Dermis microvascular lymphatic vessel endothelial cell (primary cell): Measurements from ENCODE around the gene LASP1. TPM values are rescaled to one million over a fixed set of nuclear protein-coding genes. Genes with fewer than 3 reads are reported as not detected.
A peak's percentile ranks its signal among the peaks of the same experiment; 100 is the strongest.

Source experiments
- DNase-seq, 2 donors: peaks; one replicate each; pipeline versions ENCODE4 v3.0.0 to v3.0.0-alpha.2; 2010; ENCODE audit warnings: low read depth in 2 of 2
- total RNA-seq: library from RNA; depleted of rRNA; stranded (reverse); fragments of >200 nt; gene quantifications from 2 replicates; pipeline ENCODE4 v1.2.1, GENCODE V29; 2014

LASP1 gene
- total RNA-seq, 1 donor from 2014 or later = 57.1 TPM

DNA sequence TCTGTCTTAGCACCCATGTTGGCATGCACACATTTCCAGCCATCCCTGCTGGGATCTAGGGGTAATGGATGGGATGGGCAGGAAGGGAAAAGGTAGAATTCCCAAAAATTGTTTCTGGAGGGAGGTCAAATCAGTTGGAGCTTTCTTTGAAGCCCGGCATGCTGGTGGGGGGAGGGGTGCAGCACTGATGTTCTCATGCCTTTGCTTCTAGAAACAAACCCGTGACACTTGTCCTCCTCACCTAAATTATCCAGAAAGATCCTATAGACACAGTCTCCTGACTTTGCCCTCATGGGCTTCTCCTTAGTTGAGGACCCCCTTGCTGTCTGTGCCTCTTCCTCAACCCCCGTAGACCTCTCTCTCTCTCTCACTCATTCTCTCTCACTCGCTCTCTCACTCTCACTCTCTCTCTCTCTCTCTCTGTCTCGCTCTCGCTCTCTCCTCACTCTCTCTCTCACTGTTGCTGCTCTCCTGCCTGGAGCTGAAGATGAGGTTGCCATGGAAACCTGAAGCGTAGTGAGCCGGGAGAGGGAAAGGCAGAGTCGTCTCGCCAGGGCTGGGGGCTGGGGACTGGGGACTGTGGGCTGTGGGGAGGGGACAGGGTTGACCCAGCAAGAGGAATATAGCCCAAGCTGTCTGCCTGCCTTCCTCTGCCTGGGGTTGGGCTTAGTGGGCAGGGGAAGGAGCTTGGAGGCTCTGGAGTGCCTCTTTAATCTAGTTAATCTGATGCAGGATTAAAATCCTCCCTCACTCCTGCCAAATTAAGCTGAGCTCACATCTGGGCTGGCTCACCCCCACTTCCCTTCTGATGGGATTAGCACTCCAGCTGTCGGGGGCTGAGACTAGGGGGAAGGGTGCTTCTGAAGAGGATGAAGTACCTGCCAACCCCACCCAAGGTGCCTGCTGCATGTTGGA, 16.1 kb downstream of the LASP1 start:
- no peak for DNase-seq

DNA sequence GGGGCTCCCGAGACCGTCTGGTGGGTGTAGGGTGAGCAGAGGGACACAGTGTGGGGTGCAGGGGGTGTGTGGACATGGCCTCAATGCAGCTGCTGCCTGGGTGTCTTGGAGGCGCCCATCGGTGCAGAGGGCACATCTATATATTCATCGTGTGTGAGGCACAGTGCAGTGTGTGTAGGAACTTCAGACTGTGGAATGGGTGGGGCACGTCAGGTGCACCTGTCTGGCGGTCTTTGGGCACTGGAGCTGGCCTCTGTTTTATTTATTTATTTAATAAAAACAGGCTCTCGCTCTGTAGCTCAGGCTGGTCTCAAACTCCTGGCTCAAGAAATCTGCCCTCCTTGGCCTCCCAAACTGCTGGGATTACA, 16.8 kb downstream of the LASP1 start:
- no peak for DNase-seq

DNA sequence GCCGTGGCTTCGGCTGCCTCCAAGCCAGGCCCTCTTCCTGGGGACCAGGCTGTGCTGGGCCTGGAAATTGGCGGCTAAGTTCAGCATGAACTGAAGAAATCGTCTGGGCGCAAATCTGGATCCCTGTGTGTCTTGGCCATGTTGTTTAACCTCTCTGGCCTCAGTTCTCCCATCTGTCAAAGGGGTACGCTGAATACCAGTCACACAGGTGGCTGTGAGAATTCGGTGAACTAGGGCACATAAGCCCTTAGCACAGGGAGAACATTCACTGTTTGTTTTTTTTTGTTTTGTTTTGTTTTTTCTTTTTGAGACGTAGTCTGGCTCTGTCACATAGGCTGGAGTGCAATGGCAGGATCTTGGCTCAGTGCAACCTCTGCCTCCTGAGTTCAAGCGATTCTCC, 19.0 kb downstream of the LASP1 start:
- no peak for DNase-seq

DNA sequence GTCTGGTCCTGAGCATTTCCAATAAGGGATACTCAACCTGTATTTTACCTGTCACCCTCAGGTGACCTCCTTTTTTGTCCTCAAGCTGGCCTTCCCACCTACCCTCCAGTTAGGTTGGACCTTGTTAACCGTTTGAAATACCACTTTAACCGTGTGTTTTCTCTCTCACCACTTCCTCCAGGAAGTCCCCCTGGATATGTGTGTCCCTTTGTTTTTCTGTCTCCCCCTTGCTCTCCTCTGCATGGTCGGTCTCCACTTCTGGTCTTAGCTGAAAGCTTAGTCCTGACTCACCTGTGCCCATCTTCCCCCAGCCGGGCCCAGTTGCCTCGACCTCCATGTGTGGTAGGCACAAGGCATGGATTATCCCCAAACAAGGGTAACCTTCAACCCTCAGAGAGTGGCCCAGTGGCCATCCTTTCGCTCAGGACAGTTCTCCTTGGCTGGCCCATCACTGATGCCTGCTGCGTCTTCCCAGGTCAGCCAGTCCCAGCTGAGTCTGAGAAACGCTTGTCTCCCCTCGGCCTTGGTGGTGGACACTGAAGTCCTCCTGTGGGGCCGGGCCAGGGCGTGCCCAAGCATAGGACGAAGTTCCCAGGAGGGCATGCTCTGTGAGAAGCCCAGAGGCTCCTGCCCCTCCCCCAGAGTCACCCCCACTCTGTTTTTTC, 20.0 kb downstream of the LASP1 start:
- no peak for DNase-seq

DNA sequence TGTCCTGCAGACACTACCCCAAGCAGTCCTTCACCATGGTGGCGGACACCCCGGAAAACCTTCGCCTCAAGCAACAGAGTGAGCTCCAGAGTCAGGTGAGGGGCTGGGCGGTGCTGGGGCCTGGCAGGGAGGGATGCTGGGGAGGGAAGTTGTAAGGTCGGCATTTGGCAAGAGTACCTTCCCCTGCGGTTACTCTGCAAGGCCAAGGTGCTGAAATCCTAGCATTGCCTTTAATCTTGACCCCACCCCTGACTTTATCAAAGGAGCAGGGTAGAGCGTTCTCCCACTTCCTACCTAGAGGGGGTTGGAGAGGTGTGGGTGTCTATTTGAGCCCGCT, 20.5 kb downstream of the LASP1 start:
- DNase-seq = no peak

DNA sequence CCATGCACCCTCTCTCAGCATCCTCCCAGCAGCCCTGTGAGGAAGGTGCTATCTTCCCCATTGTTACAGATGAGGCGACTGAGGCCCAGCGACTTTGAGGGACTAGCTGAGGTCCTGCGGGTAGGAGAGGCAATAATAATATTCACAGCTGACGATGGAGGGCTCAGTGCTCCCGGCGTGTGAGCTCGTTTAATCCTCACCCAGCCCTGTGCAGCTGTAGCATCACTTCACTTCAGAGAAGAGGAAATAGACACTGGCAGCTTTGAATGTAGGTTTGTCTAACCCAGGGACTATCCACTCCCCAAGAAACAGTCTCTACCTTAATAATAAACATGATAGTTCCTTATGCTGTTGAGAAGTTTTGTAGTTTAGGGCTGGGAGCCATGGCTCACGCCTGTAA, 21.6 kb downstream of the LASP1 start:
- no peak for DNase-seq

DNA sequence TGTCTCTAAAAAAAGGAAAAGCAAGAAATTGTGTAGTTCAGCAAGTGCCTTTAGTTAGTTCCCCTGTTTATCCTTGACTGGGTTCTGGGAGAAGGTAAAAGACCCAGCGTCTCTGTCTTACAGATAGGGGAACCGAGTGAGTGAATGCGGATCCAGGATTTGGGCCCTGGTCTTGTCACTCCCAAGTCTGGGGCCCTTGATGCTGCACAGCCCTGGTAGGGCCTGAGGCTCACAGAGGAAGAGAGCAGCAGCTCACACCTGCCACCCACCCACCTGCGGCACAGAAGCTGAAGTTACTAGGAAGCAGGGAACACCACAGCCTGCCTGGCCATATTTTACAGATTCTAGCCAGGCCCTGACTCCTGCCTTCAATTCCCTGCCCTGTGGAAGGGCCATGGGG, 22.2 kb downstream of the LASP1 start:
- no peak for DNase-seq

DNA sequence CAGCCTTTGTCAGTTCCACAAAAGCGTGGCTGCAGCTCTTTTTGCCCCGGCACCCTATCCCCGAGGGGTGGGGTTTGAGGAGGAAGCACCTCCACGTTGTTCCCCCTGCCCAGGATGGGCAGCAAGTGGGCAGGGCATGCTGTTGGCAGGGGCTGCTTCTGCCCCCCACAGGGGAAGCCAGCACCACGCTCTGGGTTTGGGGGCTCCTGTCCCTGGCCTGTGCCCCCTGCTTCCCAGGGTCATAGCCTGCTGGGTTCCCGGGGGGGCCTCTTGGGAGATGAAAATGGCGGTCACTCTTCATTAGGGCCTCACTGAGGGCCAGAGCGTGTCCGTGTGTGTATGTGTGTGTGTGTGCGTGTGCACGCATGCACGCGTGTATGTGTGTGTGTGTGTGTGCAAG, 22.8 kb downstream of the LASP1 start:
- DNase-seq = no peak

DNA sequence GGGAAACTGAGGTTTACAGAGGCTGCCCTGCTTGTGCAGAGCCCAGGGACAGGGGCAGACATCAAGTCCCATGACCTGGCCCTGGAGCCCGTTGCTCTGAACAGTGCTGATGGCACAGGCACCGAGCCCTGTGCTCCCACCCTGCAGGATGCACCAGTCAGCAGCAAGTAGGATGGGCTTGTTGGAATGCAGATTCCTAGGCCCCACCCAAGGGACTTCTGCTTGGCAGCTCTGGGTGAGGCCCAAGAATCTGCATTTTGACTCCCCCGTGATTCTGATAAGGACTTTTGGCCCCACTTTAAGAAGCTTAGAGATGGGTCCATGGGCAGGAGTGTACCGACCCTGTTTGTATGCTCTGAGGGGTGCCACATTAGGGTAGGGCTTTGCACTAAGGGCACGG, 23.3 kb downstream of the LASP1 start:
- no peak for DNase-seq

DNA sequence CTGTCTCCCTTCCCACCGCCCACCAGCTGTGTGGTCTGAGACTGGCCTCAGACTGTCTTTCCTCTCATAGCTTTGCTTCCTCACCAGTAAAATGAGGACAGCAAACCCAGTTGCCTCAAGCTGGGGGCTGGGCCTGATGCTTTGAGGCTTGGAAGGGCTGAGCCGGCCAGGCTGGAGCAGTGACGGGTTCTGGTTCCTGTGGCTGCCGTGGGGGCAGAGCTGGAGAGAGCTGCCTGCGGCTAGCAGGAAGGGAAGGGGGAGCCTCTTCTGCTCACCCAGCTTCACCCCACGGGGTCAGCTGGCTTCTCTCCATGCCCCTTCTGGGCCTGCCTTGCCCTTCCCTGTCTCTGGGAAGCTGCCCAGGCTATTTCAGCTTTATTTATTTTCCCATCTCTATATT, 23.7 kb downstream of the LASP1 start:
- peak in 1 of 2 donors; percentile 49 for DNase-seq

DNA sequence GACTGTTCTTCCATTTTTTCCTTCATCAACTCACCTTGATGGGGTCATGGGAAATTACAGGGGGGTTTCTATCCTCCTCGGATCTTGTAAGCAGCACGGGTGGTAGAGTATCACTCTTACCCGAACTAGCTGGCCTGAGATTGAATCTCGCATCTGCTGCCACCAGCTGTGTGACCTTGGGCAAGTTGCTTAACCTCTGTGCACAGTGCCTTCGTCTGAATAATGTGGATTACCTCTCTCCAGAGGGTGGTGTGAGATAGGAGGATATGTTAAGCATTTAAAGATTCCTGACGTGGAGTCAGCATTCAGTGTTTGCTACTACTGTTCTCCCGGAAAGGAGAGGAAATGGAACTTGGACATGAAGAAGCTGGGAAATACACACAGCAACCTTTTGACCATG, 24.4 kb downstream of the LASP1 start:
- DNase-seq = peak in 1 of 2 donors; percentile 37

DNA sequence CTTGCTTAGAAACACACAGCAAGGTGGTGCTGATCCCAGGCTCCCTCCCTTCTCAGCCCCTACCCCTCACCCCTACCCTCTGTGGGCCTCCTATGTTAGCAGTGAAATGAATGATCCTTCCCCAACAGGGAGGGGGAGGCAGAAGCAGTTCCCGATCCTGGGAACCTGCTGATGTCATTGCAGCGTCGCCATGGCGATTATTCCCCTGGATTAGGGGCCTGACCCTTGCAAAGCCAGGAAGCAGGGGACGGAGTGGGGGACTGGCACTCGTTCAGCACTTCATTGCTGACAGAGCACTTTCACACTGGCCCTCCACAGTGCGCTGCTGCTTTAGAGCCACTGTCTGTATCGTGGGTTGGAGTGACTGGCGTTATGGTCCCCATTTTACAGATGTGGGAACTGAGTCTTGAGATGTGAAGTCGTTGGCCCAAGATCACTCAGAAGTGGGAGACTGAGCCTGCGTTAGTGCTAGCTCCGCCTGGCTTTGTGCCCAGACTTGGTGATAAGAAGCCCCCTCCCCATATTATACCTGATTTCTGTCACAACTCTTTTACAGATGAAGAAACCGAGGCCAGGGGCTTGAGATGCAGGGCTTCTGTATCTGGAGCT, 26.6 kb downstream of the LASP1 start:
- peak; percentile 76 to 84 for DNase-seq

DNA sequence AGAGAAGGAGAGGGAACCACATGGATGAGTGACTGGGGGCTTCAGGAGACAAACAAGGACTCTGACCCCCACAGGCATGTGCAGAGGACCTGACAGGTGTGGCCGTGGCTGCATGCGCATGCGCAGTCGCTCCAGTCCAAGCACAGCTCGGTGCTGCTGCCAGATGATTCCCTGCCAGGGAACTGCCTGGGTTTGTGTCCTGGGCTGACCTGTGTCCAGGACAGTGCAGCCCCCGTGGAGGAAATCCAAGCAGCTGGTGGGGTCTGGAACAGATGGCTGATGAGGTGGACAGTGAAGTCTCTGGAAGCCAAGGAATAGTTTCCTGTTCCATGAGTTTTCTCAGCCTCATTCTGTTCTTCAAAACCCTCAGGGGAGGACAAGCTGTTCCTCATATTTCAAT, 27.3 kb downstream of the LASP1 start:
- DNase-seq = peak; percentile 48 to 66

DNA sequence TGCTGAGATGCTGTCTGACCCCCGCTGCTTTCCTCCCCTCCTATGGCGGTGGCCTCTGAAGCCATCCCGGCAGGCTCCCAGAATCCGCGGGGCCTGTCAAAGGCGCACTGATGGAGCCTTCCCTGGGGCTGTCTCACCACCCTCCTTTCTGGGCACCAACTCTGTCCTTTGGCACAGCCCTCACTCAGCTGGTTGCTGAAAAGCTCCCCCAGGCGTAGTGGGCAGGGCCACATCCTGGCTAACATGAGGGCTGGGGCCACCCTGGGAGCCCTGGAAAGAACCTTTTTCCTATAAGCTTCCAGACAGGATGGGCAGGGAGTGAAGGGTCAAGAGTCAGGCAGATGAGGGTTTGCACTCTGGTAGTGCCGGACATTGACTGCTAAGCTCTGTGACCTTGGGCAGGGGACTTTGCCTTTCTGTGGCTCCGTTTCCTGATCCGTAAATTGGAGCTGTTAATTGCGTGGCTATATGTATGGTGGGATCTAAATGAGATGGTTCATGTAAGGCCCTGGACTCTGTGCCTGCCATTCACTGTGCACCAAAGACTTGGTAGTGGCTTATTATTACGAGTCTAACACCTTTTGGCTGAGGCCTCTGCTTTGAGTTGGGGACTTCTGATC, 27.9 kb downstream of the LASP1 start:
- peak; percentile 69 to 84 for DNase-seq

DNA sequence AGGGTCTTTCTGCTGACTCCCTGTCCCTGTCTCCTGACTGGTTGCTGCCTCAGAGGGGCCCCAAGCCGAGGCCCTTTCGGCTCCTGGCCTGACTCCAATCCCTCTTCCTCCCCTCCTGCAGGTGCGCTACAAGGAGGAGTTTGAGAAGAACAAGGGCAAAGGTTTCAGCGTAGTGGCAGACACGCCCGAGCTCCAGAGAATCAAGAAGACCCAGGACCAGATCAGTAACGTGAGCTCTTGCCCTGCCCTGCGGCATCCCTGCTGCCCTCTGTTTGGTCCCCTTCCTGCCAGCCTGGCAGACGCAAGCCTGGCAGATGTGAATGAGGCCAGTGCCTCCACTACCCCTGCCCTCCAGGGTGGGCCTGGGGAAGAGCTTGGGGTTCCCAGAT, 28.4 kb downstream of the LASP1 start:
- no peak for DNase-seq

DNA sequence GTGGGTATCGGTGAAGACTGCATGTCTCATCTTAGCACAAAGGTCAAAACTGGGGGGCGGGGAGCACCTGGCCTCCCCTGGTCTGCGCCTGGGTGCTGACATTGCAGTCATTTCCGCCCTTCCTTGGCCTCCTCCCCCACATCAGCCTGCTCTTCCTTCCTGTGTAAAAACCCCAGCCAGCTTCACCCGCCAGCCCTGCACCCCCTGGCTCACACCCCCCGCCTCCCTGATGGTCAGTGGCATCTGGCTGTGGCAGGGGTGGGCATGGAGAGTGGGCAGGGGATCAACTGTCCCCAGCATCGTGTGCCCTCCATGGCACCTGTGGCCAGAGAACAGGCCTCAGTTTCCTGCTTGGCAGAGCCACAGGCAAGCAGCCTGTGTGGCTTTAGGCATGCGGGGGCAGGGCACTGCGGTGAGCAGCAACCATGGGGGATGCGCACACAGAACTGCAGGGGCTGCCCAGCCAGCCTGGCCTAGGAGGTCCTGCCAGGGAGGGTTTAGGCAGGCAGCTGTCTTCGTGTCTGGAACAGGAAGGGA, 29.0 kb downstream of the LASP1 start:
- peak in 1 of 2 donors; percentile 84 for DNase-seq

DNA sequence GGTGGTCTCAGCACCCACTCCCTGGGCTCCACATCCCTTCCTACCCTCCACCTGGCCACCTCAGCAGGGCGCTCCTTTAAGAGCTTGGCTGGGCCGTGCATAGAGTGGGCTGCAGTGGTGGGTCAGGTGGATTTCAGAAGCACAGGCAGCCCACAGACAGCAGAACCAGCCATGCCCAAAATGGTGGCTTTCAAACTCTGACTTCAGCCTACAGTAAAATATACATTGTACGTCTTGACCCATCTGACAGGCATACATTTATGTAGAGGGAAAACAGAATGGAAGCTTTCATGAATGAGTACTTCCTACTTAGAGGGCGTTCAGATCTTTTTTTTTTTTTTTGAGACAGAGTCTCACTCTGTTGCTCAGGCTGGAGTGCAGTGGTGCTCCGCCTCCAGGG, 29.6 kb downstream of the LASP1 start:
- DNase-seq = no peak

DNA sequence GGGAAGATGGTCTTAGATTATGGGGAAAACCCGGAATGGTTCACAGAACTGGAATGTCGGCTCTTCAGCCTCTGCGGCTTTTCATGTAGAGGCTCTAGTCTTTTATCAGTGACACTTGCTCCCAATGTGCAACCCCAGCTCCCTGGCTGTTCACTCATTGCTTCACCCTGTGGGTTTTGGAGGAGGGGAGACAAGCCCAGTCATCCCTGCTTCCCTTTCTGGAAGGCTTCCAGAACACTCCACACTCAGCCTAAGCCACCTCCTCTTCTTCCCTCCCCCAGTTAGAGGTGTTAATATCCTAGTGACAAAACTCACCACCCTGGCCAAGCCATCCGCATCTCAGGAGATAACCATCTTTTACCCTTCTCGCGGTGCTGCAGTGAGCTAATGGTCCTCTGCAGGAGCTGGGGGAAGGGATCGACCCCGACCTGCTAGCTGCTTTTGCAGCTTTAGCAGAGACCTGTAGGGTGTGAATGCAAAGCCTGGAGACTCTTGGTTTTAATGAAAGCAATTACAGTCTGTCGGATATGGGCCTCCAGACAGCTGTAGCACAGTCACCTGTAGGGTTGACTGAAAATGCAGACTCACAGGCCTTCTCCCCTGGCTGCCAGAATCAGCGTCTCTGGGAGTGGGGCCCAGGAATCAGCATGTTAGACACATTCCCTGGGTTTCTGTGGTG, 31.3 kb downstream of the LASP1 start:
- peak in 1 of 2 donors; percentile 77 for DNase-seq

DNA sequence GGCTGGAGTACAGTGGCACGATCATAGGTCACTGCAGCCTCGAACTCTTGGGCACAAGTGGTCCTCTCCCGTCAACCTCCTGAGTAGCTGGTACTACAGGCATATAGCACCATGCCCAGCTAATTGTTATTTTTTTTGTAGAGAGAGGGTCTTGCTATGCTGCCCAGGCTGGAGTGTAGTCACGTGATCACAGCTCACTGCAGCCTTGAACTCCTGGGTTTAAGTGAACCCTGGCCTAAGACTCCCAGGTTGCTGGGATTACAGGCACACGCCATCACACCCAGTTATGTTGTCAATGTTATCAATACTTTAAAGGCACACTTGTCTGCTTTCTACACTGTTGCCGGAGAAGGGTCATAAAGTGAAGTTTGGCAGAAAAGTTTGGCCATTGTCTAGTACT, 33.5 kb downstream of the LASP1 start:
- no peak for DNase-seq

DNA sequence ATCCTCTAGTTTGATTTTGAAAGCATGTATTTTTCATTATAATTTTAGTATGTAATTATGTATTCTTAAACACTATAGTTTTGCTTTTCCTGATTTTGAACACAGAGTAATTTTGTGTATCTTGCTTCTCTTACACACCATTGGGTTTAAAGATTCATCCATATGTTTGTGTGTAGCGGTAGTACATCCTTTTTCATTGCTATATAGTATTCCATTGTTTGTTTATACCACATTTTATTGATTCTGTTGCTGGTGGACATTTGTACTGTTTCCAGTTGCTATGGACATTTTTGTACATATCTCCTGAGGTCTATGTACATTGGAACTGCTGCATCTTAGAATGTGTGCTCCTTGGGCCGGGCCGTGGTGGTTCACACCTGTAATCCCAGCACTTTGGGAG, 35.0 kb downstream of the LASP1 start:
- no peak for DNase-seq

DNA sequence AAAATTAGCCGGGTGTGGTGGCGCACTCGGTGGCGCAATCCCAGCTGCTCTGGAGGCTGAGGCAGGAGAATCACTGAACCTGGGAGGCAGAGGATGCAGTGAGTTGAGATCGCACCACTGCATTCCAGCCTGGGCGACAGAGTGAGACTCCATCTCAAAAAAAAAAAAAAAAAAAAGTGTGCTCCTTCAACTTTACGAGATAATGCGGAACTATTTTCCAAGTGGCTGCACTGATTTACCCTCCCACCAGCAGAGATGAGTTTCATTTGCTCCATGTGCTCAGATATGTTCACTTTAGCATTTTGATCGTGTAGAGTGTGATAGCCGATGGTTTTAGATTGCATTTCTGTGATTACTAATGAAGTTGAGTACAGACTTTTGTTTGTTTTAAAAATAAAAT, 35.5 kb downstream of the LASP1 start:
- no peak for DNase-seq
